BJ (cell line): ENCODE data around the gene MMS19. TPM values are rescaled to one million over a fixed set of nuclear protein-coding genes. Genes with fewer than 3 reads are reported as not detected.

Source experiments
- CTCF ChIA-PET: fragments of 350-600 bp; formaldehyde crosslinking; extraction: SDS; loops from one replicate; lab custom pipeline; 2021; ENCODE audit warnings: antibody characterized with exemption, inconsistent platforms; lab: Yijun Ruan, JAX
- POLR2A ChIA-PET: fragments of 300-600 bp; sonication (Branson Sonifier 250); formaldehyde crosslinking; extraction: SDS; loops from one replicate; lab custom pipeline; 2021; ENCODE audit warnings: antibody characterized with exemption; lab: Charles Lee
- DNase-seq: peaks from one replicate; pipeline ENCODE4 v3.0.0-alpha.2; 2011; ENCODE audit warnings: low read depth
- H3K27me3 ChIP-seq: 2 replicates; pipeline ENCODE4 v1.6.0; 2011; ENCODE audit warnings: low read length; ENCODE audit not compliant: control insufficient read depth, insufficient read depth
- H3K36me3 ChIP-seq: 2 replicates; pipeline ENCODE4 v1.5.1; 2011; ENCODE audit warnings: low read length; ENCODE audit not compliant: control insufficient read depth, insufficient read depth
- H3K4me3 ChIP-seq: 2 replicates; pipeline ENCODE4 v1.5.1; 2011; ENCODE audit warnings: low read depth, mild to moderate bottlenecking, control low read depth, low read length
- CTCF ChIP-seq: IDR thresholded peaks from 2 replicates; pipeline ENCODE4 v1.5.1; 2011; ENCODE audit warnings: low read depth, mild to moderate bottlenecking, control low read depth, inconsistent platforms, low read length, moderate library complexity; ENCODE audit not compliant: insufficient read depth
- polyA minus RNA-seq: library from RNA; depleted of rRNA, polyadenylated mRNA; stranded (reverse); fragments of >200 nt; gene quantifications from 2 replicates; pipeline ENCODE4 v1.2.3, GENCODE V29; 2011; rRNA and poly(A)+ RNA removed
- polyA plus RNA-seq: library from polyadenylated mRNA; depleted of rRNA; stranded (reverse); fragments of >200 nt; gene quantifications from 2 replicates; pipeline ENCODE4 v1.2.3, GENCODE V29; 2011; rRNA removed

Gene MMS19
- polyA plus RNA-seq (71.1 and 97.5 TPM in 2 replicates), polyA minus RNA-seq (70.5 and 130 TPM in 2 replicates)

- no peak for TF ChIP-seq CTCF
- H3K27me3 ChIP-seq: no peaks in the 10 kb centered on the region
- ChIA-PET POLR2A (interaction anchor here (0.6 to 1.1 kb wide), 5 partner anchors 10 to 44 kb away, joined by 3 to 9 read pairs (median 5); no protein-coding TSS in a partner anchor), CTCF (interaction anchor here (0.6 to 2.4 kb wide), 6 partner anchors 24 to 851 kb away, joined by 3 to 10 read pairs (median 4); no protein-coding TSS in a partner anchor)
- peak; percentile 94 for DNase-seq
- peak within 1 kb of the TSS; percentile 74 for H3K4me3 ChIP-seq
- peaks cover 1% of the 10 kb centered on the region; the same call in 1 of the 2 replicates for H3K36me3 ChIP-seq
Observed at GRCh38 chr10:97498076-97498840, at the start of gene MMS19. Gene MMS19 (minus strand): TSS chr10:97498422. CDS start chr10:97498384, 38 bp downstream.

- Histone ChIP-seq H3K36me3 (no peaks in the 10 kb centered on the region), H3K27me3 (no peaks in the 10 kb centered on the region), H3K4me3 (no peak overlapping the region)
- CTCF ChIA-PET: interaction anchor here (0.7 to 1.9 kb wide), 2 partner anchors 24 to 78 kb away, joined by 3 to 7 read pairs; no protein-coding TSS in a partner anchor
- POLR2A ChIA-PET: no interaction called here
- TF ChIP-seq CTCF: no peak
- DNase-seq: no peak
Observed at GRCh38 chr10:97547962-97548361, 49.7 kb upstream of the MMS19 start.

- POLR2A ChIA-PET: no interaction called here
- no peak for DNase-seq
- H3K36me3 ChIP-seq: no peaks in the 10 kb centered on the region
- TF ChIP-seq CTCF: no peak
- H3K27me3 ChIP-seq: no peaks in the 10 kb centered on the region
- no peak overlapping the region for H3K4me3 ChIP-seq
- CTCF ChIA-PET: interaction anchor here (1.8 to 2.2 kb wide), 4 partner anchors 13 to 141 kb away, joined by 3 to 7 read pairs (median 6); no protein-coding TSS in a partner anchor
Observed at GRCh38 chr10:97547271-97547600, 49.0 kb upstream of the MMS19 start.

- no peak for TF ChIP-seq CTCF
- no peaks in the 10 kb centered on the region for H3K36me3 ChIP-seq
- no peak overlapping the region for H3K4me3 ChIP-seq
- no peak for DNase-seq
- POLR2A ChIA-PET: no interaction called here
- H3K27me3 ChIP-seq: no peaks in the 10 kb centered on the region
- CTCF ChIA-PET: interaction anchor here (0.9 to 2.2 kb wide), 7 partner anchors 7 to 140 kb away, joined by 3 to 7 read pairs (median 4); no protein-coding TSS in a partner anchor
Observed at GRCh38 chr10:97546456-97547270, 48.4 kb upstream of the MMS19 start.
